HG03097 (cell line): ENCODE results near the gene CELF1.

Experiments
- ATAC-seq: cut with Tn5 transposase; IDR thresholded peaks from one replicate; pipeline ENCODE4 v1.9.1; 2021; ENCODE audit not compliant: unreplicated experiment, low FRiP score

Gene CELF1

GRCh38 chr11:47495011-47495855 is 57.7 kb downstream of the CELF1 start:
- ATAC-seq: no peak

GRCh38 chr11:47489395-47489755 is 63.6 kb downstream of the CELF1 start:
- ATAC-seq: no peak

- no peak for ATAC-seq
These were observed 64.1 kb downstream of the CELF1 start for GRCh38 chr11:47488674-47489394.

- ATAC-seq: no peak
These were observed 64.8 kb downstream of the CELF1 start for GRCh38 chr11:47488111-47488510.

GRCh38 chr11:47487421-47487820 is 65.5 kb downstream of the CELF1 start:
- ATAC-seq: no peak

- no peak for ATAC-seq
These were observed 67.8 kb downstream of the CELF1 start for GRCh38 chr11:47485107-47485506.

- no peak for ATAC-seq
These were observed 69.5 kb downstream of the CELF1 start for GRCh38 chr11:47483457-47483856.

GRCh38 chr11:47480762-47481161 is 72.2 kb downstream of the CELF1 start:
- no peak for ATAC-seq

- ATAC-seq: no peak
These were observed 74.1 kb downstream of the CELF1 start for GRCh38 chr11:47478651-47479329.

GRCh38 chr11:47477753-47478152 is 75.2 kb downstream of the CELF1 start:
- ATAC-seq: no peak

- no peak for ATAC-seq
These were observed 75.6 kb downstream of the CELF1 start for GRCh38 chr11:47477323-47477722.

GRCh38 chr11:47470671-47471070 is 82.3 kb downstream of the CELF1 start:
- ATAC-seq: no peak

- ATAC-seq: no peak
These were observed 83.4 kb downstream of the CELF1 start for GRCh38 chr11:47469361-47470179.

- ATAC-seq: no peak
These were observed 84.2 kb downstream of the CELF1 start for GRCh38 chr11:47468598-47469214.

GRCh38 chr11:47467357-47467756 is 85.6 kb downstream of the CELF1 start:
- no peak for ATAC-seq

GRCh38 chr11:47466701-47467250 is 86.2 kb downstream of the CELF1 start:
- ATAC-seq: no peak

GRCh38 chr11:47466201-47466600 is 86.7 kb downstream of the CELF1 start:
- ATAC-seq: no peak

- no peak for ATAC-seq
These were observed 88.4 kb downstream of the CELF1 start for GRCh38 chr11:47464483-47464882.

- ATAC-seq: no peak
These were observed 91.1 kb downstream of the CELF1 start for GRCh38 chr11:47461876-47462275.
